NCI-H774 (cell line): ENCODE data around the gene ITPR2.
"Not testable (repeated sequence)": the region's sequence is repeated elsewhere in the genome, so short reads cannot be mapped to it uniquely, and the experiment has no call there.

ENCODE experiments used
- DNase-seq: peaks from one replicate; lab custom pipeline; 2025; lab: John Stamatoyannopoulos, UW

The ITPR2 gene

DNA sequence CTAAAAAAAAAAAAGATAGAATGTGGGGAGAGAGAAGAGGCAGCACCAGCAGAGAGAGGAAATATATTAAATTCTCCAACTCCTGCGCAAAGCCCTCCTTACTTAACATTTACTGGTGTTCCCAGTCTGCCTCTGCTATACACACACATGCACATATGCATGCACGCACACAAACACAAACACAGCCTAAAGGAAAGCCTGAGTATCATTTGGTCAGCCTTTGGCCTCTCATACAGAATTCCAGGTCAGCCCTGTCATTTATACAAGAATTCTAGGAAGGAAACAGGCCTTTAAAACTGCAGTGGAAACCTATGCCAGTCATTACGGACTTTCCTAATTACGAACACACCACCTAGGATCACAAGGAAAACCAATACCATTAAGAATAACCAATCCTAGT lies 269.4 kb downstream of the ITPR2 start:
- DNase-seq, result no peak

DNA sequence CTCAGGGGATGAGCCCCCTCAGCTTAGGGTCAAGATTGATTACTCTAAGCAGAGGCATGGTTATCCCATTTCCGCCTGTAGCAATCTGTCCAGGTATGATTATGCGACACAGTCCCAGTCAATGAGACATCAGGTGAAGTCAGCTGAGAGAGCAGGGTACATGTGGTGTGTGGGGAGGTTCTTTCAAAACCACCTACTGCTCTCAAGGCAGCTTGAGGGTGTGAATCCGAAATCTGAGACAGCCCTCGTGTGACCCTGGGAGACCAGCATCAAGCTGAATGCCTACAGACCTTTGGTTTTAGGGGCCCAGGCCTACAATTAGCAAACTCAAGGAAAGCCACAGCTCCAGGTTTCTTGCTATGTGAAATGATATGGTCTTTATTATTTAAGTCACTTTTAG lies 275.7 kb downstream of the ITPR2 start:
- no peak for DNase-seq

DNA sequence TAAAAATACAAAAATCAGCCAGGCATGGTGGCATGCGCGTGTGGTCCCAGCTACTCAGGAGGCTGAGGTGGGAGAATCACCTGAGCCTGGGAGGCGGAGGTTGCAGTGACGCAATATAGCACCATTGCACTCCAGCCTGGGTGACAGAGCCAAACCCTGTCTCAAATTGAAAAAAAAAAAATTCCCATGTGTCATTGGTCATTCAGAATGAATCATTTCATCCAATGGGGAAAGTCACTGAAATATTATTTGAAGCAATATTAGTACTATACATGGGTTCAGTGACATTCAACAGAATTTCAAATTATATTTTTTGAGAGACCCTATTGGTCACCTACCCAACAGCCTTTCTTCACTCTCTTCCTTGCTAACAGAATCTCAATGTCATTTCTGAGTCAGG lies 276.1 kb downstream of the ITPR2 start:
- no peak for DNase-seq

DNA sequence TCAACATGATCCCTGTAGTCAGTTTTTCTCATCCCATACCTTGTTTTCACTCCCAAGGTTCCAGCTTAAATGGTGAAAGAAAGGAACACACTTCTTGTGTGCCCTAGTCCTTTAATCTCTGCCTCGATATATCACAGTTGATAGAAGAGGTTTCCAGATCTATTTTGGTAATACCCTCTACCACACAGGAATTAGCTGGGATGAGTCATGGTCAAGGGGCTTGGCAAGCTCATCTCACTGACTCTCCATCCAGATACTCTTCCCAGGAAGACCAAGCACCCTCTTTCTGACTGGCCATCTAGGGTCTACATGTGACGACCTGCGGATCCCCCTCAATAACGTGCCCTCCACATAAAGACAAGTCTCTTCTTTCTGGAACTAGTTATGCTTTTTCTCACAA lies 277.9 kb downstream of the ITPR2 start:
- DNase-seq, result no peak

DNA sequence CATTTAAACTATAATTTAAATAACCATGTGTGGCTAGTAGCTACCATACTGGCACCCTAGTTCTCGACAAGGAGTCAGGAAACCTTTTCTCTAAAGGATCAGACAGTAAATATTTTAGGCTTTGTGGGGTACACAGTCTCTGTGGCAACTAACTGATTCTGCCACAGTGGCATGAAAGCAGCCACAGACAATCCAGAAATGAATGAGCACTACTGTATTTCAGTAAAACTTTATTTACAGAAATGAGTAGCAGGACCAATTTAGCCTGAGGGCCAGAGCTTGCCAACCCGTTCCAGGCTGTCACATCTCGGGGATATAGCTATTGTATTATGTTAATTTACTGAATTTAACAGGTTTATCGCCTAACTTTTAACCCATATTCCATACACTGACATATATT lies 278.7 kb downstream of the ITPR2 start:
- DNase-seq, result no peak

DNA sequence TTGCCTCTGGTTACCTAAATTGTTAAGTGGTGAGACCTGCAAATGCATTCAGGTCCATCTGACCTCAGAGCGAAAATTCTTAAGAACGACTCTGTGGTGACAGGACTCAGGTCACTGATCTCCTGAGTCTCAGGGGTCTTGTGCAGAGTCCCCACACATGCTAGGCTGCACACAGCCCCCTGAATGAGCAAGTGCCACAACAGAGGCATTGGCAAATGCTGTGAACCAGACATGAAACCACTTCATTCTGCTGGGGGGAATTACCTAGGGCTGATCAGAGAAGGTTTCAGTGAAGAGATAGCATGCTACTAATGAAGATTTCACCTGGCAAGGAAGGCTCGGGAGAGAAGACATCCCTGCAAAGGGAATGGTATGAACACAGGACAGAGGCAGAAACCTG lies 281.6 kb downstream of the ITPR2 start:
- DNase-seq, result no peak

DNA sequence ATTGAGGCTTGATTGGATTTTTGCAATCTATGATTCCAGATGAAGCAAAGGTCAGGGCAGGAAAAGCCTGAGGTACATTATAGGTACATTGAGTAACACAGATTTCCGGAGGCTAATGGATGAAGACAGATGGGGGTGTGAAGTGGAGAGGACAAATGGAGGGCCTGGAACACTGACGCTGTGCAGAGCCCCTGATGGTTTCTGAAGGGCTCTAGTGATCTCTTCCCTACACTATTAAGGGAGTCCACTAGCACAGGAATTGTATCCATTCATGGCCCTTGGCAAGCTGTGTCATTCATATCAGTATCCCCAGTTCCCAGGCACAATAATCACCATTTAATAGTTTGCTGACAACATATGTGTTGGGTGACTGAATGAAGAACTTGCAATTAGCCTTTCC lies 284.8 kb downstream of the ITPR2 start:
- no peak for DNase-seq

DNA sequence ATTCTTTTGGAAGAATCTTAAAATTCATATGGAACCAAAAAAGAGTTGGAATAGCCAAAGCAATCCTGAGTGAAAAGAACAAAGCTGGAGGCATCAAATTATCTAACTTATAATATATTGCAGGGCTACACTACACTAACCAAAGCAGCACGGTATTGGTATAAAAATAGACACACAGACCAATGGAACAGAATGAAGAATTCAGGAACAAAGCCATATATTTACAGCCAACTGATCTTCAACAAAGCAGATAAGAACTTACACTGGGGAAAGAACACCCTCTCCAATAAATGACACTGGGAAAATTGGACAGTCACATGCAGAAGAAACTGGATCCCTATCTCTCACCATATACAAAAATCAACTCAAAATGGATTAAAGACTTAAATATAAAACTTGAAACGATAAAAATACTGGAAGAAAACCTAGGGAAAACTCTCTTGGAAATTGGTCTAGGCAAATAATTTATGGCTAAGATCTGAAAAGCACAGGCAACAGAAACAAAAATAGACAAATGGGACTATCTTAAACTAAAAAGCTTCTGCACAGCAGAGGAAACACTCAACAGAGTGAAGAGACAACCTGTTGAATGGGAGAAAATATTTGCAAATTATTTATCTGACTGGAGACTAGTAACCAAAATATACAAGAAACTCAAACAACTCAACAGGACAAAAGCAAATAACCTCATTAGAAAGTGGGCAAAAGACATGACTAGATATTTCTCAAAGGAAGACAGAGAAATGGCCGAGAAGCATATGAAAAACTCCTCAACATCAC lies 286.3 kb downstream of the ITPR2 start:
- no peak for DNase-seq

DNA sequence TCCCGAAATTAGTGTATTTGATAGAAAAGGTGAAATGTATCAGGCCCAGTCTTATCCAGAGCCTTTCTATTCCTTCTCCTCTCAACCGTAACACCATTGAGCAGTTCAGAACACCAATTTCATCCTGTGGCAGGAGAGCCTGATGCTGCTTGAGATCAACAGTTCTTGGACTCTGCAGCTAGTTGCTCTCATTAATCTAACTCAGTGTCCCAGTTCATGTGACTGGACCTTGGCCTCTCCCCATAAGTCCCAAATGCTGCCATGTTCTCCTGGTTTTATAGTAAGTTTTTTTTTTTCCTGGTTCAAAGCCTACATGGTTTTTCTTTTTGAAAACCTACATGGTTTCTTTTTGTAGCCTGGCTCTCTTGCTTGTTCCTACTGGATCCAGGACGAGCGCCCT lies 293.9 kb downstream of the ITPR2 start:
- DNase-seq, result no peak

DNA sequence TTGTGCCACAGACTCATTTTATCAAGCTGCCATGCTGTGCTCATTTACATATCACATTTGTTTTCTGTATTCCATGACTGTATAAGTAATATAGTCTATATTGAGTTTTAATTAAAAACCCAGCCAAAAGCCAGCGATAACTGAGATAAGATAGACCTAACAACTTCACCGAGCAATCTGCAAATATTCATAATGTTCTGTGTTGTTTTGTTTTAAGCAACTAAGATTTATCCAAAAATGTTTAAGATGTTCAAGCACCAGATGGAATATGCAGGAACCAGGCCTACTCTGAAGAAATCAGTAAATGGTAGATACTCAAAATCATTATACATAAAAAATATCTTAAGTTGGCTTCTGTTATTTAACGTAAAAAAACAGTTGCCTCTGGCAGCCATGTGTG lies 295.3 kb downstream of the ITPR2 start:
- no peak for DNase-seq

DNA sequence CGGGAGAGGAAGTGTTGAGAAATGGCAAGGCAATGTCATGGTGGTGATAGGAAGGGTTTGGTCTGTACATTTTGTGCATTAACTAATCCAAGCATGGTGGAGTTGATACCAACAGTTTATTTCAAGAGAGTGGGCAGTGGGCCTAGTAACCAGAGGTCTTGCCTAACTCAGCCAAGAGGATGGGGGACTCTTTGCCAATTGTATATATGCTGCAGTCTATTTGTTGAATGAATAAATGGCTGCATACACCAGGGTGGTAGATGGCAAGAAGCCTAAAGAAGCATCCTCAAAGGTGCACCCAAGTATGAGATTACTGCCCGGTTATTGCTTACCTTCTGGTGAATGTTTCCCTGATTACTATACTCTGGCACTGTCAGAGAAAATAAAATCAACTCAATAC lies 295.9 kb downstream of the ITPR2 start:
- DNase-seq, result no peak

DNA sequence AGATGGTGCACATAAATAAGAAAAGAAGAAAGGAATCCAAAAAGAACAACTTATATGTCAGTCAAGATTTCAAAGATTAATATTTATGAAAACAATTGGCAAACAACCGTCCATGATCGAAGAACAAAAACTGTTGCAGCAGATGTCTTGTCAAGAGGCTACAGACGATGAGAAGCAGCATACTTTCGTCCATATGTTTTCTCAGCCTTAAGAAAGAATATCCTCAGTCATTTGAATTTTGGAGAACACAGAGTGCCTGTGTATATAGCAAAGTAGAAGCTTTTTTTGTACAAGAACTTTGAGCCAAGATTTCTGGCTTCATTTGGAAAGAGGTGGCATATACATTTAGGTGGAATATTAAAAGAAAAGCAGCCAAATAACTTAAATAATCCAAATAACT lies 297.2 kb downstream of the ITPR2 start:
- no peak for DNase-seq

DNA sequence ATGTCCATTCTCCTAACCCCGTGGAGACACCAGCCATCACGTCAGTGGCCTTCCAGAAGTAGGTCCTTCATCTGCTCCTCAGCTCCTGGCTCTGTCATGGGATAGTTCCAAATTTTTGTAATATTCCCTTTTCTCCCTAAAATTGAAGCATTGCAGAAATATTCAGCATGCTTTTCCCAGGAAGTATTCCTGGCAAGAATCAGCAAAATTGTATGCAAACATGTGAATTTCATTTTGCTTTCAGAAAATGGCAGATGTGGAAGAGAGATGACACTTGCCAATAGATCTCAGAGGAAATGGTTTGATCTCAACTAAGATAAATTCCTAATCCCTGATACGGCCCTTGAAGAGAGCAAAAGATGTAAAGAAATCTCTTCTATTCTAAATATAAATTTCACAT lies 298.9 kb downstream of the ITPR2 start:
- DNase-seq, result no peak

DNA sequence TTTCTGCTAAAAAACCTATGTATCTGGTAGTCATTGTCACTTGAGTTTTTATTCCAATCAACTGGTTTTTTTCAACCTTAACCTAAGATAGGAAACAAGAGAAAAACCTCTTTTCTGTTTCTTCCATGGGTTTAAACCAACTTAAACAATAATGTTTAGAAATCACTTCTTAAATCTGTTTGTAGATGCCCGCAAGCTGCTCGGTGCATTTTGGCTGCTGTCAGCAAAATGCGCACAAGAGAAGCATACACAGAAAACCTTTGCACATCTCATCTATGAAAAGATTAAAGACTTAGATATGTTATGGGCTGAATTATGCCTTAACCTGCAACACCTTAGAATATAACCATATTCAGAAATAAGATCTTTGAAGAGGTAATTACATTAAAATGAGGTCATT lies 299.8 kb downstream of the ITPR2 start:
- DNase-seq, result no peak

DNA sequence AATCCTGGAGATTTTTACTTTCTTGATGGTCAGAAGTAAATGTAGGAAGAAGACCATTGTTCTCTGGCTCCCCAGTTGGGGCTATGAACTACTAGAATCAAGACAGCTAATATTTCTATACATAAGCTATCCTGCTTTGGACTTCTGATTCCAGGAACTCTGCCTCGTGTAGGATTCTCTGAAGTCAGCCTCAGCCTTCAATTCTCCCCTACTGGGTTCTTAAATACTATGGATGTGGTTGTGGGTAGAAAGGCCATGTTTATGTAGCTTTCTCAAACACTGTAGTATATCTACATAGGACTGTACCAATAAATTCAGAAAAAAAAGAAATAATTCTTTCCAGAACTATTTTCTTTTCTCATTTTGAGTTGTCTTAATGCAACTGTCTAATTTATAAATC lies 302.5 kb downstream of the ITPR2 start:
- no peak for DNase-seq

DNA sequence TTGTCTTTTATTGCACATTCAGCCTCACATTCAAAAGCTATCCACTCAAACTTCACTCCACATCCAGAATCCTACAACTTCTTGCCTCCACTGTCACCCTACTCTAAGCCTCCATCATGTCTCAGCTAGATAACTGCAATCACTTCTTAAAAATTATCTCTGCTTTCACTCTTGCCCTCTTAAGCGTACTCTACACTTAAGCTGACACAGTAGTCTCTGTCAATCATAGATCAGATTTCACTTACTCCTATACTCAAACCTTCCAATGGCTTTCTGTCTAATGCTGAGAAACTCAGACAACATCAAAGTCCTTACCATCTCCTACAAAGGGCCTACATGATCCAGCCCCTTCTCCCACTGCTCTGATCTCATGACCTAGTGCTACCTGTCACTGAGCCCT lies 304.1 kb downstream of the ITPR2 start:
- DNase-seq, result no peak

DNA sequence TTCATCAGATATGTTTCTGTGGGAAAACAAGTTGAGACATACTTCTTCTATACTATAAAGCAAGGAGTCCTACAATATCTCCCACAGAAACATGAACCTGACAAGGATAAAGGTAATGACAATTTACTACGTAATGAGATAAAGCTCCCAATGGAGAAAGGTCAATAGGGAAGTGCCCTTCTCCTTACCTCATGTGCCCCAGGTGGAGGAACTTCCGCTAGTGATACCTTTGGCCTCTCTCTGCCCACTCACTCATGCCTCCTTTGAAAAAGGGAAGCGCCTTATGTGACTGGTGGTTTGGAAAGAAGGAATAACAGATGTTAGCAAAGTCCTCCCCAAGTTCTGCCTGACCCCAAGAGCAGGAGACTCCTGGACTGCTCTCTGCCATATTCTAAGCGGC lies 305.3 kb downstream of the ITPR2 start:
- DNase-seq, result no peak

DNA sequence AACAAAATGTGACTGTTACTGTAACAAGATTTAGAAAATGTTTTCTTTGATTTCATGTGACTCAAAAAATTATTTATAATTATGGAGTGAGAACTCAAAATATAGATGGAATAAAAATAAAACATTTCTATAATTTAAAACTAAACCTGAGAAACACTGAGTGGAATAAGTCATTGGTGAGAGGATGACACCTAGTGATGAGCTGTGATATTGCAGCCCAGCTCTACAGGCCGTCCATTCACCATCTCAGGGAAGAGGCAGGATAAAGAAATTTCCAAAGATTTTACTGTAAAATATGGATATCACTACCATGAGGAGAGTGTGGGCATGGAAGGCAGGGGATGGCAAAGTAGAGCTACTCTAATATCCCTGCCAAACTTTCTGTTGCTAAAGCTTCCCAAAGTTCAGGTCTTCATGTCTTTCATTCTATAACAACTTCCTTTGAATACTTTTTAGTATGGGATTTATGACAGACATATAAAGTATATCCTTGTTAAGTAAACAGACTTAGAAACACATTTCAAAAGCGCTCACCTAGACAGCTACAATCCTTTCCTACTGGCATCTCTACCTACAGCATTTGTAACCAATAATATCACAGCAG lies 308.0 kb downstream of the ITPR2 start:
- no peak for DNase-seq

DNA sequence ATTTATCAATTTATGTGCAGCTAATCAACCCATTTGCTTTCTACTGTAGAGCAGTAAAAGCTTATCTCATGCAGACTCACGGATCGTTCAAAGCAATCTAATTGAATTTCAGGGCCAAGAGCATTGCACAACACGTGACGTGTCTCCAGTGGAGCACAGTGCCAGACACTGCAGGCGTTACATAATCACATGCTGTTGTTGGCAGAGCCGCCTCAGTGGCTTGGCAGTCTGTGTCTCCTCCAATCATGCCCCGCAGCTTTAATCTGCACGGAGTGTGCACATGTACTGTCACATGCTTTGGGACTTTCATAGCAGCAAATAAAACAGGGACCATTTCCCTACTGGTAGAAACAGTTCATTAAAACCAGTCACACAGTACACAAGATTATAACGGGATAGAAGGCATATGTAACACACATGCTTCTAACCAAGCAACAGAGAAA lies 309.3 kb downstream of the ITPR2 start:
- no peak for DNase-seq

DNA sequence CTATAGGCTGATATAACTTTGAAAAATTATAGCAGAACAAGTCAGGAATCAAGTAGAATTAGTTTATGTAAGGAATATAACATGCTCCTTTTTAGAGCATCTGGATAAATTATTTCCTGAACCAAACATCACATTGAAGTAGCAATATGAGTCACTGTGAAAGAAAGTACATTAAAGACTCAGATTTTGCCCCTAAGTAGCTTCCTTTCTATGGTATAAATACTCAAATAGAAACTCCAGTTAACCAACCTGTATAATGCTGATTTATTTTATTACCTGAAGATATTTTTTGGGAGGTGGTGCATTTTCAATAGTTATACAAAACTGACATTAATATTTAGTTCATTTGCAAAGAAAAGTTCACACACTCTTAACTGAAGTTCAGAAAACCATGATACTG lies 312.1 kb downstream of the ITPR2 start:
- DNase-seq, result no peak

DNA sequence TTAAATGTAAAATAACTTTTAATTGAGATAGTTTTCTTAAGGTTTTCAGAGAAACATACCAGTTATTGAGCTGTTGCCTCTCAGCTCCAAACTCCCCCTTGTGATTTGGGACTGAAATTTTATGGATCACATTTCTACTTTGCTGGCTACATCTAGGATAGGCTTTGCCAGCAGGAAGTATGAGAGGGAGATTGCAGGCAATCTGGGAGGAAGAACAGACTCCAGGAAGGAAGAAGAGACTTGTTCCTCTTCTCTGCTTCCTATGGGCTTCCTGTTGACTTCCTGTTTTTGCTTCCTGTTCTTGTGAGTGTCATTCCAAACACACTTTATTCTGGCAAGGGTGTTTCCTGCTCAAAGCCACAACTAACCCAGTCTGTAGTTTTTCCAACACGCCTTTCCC lies 312.9 kb downstream of the ITPR2 start:
- DNase-seq, result no peak

DNA sequence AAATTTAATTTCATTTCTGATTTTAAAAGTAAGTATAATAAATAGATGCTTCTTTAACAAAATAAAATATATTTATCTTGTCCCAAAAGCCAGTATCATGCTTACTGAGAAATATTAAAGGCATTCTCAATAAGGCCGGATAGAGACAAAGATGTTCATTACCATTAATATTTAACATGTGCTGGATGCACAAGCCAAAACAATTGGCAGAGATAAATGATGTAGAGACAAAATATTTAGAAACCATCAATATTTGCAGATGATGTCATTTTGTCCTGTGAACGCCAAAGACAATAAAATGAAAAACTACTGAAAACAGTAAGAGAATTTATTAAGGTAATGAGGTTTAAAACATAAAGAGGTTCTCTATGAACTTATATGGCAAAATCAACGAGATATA lies 313.5 kb downstream of the ITPR2 start:
- no peak for DNase-seq

DNA sequence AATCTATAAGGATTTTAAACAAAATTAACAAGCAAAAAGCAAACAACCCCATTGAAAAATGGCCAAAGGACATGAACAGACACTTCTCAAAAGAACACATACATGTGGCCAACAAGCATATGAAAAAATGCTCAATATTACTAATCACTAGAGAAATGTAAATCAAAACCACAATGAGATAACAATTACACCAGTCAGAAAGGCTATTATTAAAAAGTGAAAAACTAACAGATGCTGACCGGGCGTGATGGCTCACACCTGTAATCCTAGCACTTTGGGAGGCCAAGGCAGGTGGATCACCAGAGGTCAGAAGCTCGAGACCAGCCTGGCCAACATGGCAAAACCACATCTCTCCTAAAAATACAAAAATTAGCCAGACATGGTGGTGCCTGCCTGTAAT lies 315.7 kb downstream of the ITPR2 start:
- not testable (repeated sequence) for DNase-seq

DNA sequence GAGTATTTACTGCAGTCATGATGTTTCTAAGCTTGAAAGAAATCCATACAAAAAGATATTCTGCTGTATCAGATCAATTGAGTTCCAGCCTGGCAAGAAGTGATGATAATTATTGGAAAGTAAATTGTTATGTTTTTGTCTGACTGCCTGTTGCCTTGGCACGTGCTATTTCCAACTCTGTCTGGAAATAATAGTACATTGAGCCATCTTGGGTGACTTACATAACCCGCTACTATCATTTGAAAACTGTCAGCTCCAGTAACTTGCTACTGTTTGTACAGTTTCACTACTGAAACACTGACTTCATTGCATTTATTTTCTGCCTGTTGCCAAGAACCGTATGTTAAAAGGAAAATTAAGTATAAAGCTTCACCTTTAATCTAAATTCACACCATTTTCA lies 318.6 kb downstream of the ITPR2 start:
- DNase-seq, result no peak
